ENCODE data around the gene EXOSC9. TPM values are rescaled to one million over a fixed set of nuclear protein-coding genes. Genes with fewer than 3 reads are reported as not detected.

The EXOSC9 gene
- polyA plus RNA-seq, 1 of the 3 experiments (the other 2 are of a cell fraction) = 38.8 TPM

GRCh38 chr4:121767166-121767565 is 34.0 kb upstream of the EXOSC9 start:
- Histone ChIP-seq H4K20me1 (ENCODE audit: insufficient read depth) (no peaks in the 10 kb centered on the region), H3K9me3 (no peaks in the 10 kb centered on the region), H3K9ac (no peak overlapping the region), H3K79me2 (ENCODE audit: insufficient read depth) (no peaks in the 10 kb centered on the region), H3K9me2 (no peaks in the 10 kb centered on the region), H3K4me1 (ENCODE audit: control insufficient read depth in 1 of 2, insufficient read depth in 2 of 2, low read depth in 1 of 2, low read length in 1 of 2) (no peaks in the 10 kb centered on the region; a peak in 1 of 4 replicates), H3K4me3 (ENCODE audit: low read depth in 2 of 2, low read length in 1 of 2) (no peak overlapping the region), H3K27ac (ENCODE audit: low read depth in 2 of 2, low read length in 1 of 2) (no peak overlapping the region), H3K27me3 (ENCODE audit: insufficient read depth) (no peaks in the 10 kb centered on the region), H3F3A (replicated peaks; ENCODE audit: insufficient read depth) (peaks cover 3% of the 10 kb centered on the region), H2AFZ (ENCODE audit: low read depth) (no peak overlapping the region), H3K36me3 (replicated peaks in 1 of 2; ENCODE audit: control insufficient read depth in 1 of 2, insufficient read depth in 2 of 2, low read length in 1 of 2) (no peaks in the 10 kb centered on the region), H3K4me2 (no peak overlapping the region)
- DNase-seq = no peak
- ChIA-PET POLR2A (no interaction called here), CTCF (no interaction called here)
- WGBS (ENCODE audit: low lambda C conversion rate) = 61% methylated on average over 4 of the region's 4 CpGs
- TF ChIP-seq REST (IDR thresholded peaks at IDR 0.05; ENCODE audit: low read depth, low read length) = no peak

- Histone ChIP-seq H3K79me2 (ENCODE audit: insufficient read depth) (no peaks in the 10 kb centered on the region), H3K4me3 (ENCODE audit: low read depth in 2 of 2, low read length in 1 of 2) (no peak overlapping the region), H3K9me2 (no peaks in the 10 kb centered on the region), H3K27me3 (ENCODE audit: insufficient read depth) (no peaks in the 10 kb centered on the region), H3K4me2 (no peak overlapping the region), H3K36me3 (replicated peaks in 1 of 2; ENCODE audit: control insufficient read depth in 1 of 2, insufficient read depth in 2 of 2, low read length in 1 of 2) (no peaks in the 10 kb centered on the region), H3K9me3 (no peaks in the 10 kb centered on the region), H3K27ac (ENCODE audit: low read depth in 2 of 2, low read length in 1 of 2) (no peak overlapping the region), H3F3A (replicated peaks; ENCODE audit: insufficient read depth) (no peaks in the 10 kb centered on the region), H2AFZ (ENCODE audit: low read depth) (no peak overlapping the region; the same call in 1 of the 2 replicates), H4K20me1 (ENCODE audit: insufficient read depth) (no peaks in the 10 kb centered on the region), H3K9ac (no peak overlapping the region), H3K4me1 (ENCODE audit: control insufficient read depth in 1 of 2, insufficient read depth in 2 of 2, low read depth in 1 of 2, low read length in 1 of 2) (no peaks in the 10 kb centered on the region; a peak in 1 of 4 replicates)
- TF ChIP-seq MAX (IDR thresholded peaks at IDR 0.05; ENCODE audit: low read depth) = no peak
- no peak for TF ChIP-seq NFIC (IDR thresholded peaks at IDR 0.05; ENCODE audit: borderline replicate concordance)
- TF ChIP-seq FOSL2 (IDR thresholded peaks at IDR 0.05; ENCODE audit: borderline replicate concordance, low read depth) = no peak
- no peak for TF ChIP-seq EP300 (IDR thresholded peaks at IDR 0.05; ENCODE audit: borderline replicate concordance in 1 of 2, low read depth in 1 of 2, low read length in 1 of 2)
- DNase-seq = no peak
- POLR2A ChIA-PET = no interaction called here
- CTCF ChIA-PET = no interaction called here
- WGBS (ENCODE audit: low lambda C conversion rate) = 83% methylated on average over 1 of the region's 2 CpGs
These were observed 31.8 kb upstream of the EXOSC9 start for GRCh38 chr4:121769341-121769740.

- Histone ChIP-seq H3K4me1 (ENCODE audit: control insufficient read depth in 1 of 2, insufficient read depth in 2 of 2, low read depth in 1 of 2, low read length in 1 of 2) (no peaks in the 10 kb centered on the region; a peak in 2 of 4 replicates), H3K36me3 (replicated peaks in 1 of 2; ENCODE audit: control insufficient read depth in 1 of 2, insufficient read depth in 2 of 2, low read length in 1 of 2) (no peaks in the 10 kb centered on the region), H3K4me2 (no peak overlapping the region), H3K9me3 (no peaks in the 10 kb centered on the region), H3K79me2 (ENCODE audit: insufficient read depth) (no peaks in the 10 kb centered on the region), H3K27ac (ENCODE audit: low read depth in 2 of 2, low read length in 1 of 2) (no peak overlapping the region), H3K4me3 (ENCODE audit: low read depth in 2 of 2, low read length in 1 of 2) (no peak overlapping the region), H3K27me3 (ENCODE audit: insufficient read depth) (no peaks in the 10 kb centered on the region), H3F3A (replicated peaks; ENCODE audit: insufficient read depth) (no peaks in the 10 kb centered on the region), H3K9ac (no peak overlapping the region), H2AFZ (ENCODE audit: low read depth) (no peak overlapping the region), H3K9me2 (no peaks in the 10 kb centered on the region), H4K20me1 (ENCODE audit: insufficient read depth) (no peaks in the 10 kb centered on the region)
- no peak for DNase-seq
- ChIA-PET POLR2A (no interaction called here), CTCF (interaction anchor here (1.4 kb wide), 1 partner anchor 35 kb away, joined by 3 read pairs; no protein-coding TSS in a partner anchor)
- 75% methylated on average over 1 of the region's 1 CpG for WGBS (ENCODE audit: low lambda C conversion rate)
- TF ChIP-seq FOSL2 (IDR thresholded peaks at IDR 0.05; ENCODE audit: borderline replicate concordance, low read depth) (no peak), GATA2 (CRISPR knock-in tag; IDR thresholded peaks at IDR 0.05) (no peak), USF1 (IDR thresholded peaks at IDR 0.05; ENCODE audit: borderline replicate concordance, low read depth) (no peak), IRF3 (IDR thresholded peaks at IDR 0.05; ENCODE audit: low read depth, low read length) (no peak), GABPA (IDR thresholded peaks at IDR 0.05; ENCODE audit: low read depth) (no peak), REST (IDR thresholded peaks at IDR 0.05; ENCODE audit: low read depth, low read length) (no peak), MEF2A (IDR thresholded peaks at IDR 0.05; ENCODE audit: borderline replicate concordance, low read depth) (no peak), JUND (IDR thresholded peaks at IDR 0.05) (no peak)
These were observed 29.3 kb upstream of the EXOSC9 start for GRCh38 chr4:121771869-121772268.
